GM12878 (cell line): ENCODE measurements around the gene SHB. TPM values are rescaled to one million over a fixed set of nuclear protein-coding genes. Genes with fewer than 3 reads are reported as not detected.

Experiments used
- BCL3 ChIP-seq: IDR thresholded peaks from 2 replicates; pipeline ENCODE4 v1.6.1; 2011; ENCODE audit warnings: borderline replicate concordance, low read depth, mild to moderate bottlenecking, moderate library complexity, low read length; ENCODE audit not compliant: insufficient read depth, poor library complexity, severe bottlenecking
- BHLHE40 ChIP-seq, 2 experiments: fragments of 450-650 bp in 1 of 2; IDR thresholded peaks; 2 replicates each; pipeline ENCODE4 v1.6.1; 2011 to 2017; ENCODE audit warnings: low read depth in 2 of 2, borderline replicate concordance in 1 of 2, improper control_type of control experiment in 1 of 2, low read length in 1 of 2, mild to moderate bottlenecking in 1 of 2
- CEBPZ ChIP-seq: fragments of 150-350 bp; IDR thresholded peaks from 2 replicates; pipeline ENCODE4 v1.6.1; 2016; ENCODE audit warnings: low read depth, low read length
- CTCF ChIP-seq, 3 experiments: IDR thresholded peaks in 2 of 3; conservative IDR thresholded peaks in 1 of 3; 2 replicates each; pipeline ENCODE4 v1.5.1; 2011; ENCODE audit warnings: low read depth in 3 of 3, low read length in 3 of 3, mild to moderate bottlenecking in 3 of 3, control low read depth in 2 of 3, moderate library complexity in 2 of 3, inconsistent platforms in 1 of 3, mixed read lengths in 1 of 3; ENCODE audit not compliant: control insufficient read depth in 2 of 3, insufficient read depth in 1 of 3; ENCODE audit errors: extremely low read depth in 1 of 3
- EZH2 ChIP-seq: IDR thresholded peaks from 2 replicates; pipeline ENCODE4 v1.6.1; 2012; ENCODE audit warnings: low read depth, mild to moderate bottlenecking, control low read depth, inconsistent platforms, low read length, borderline replicate concordance; ENCODE audit not compliant: control insufficient read depth
- HCFC1 ChIP-seq: fragments of 150-350 bp; IDR thresholded peaks from 2 replicates; pipeline ENCODE4 v1.6.1; 2014; ENCODE audit warnings: low read length
- HDGF ChIP-seq: fragments of 450-650 bp; IDR thresholded peaks from 2 replicates; pipeline ENCODE4 v1.6.1; 2016; ENCODE audit warnings: antibody characterized with exemption
- IRF3 ChIP-seq: fragments of 450-650 bp; IDR thresholded peaks from 2 replicates; pipeline ENCODE4 v1.6.1; 2014; ENCODE audit warnings: mild to moderate bottlenecking
- MLLT1 ChIP-seq: fragments of 450-650 bp; IDR thresholded peaks from 2 replicates; pipeline ENCODE4 v1.6.1; 2016; ENCODE audit warnings: mild to moderate bottlenecking
- MTA2 ChIP-seq: fragments of 450-650 bp; IDR thresholded peaks from 2 replicates; pipeline ENCODE4 v1.6.1; 2016; ENCODE audit warnings: low read depth, mild to moderate bottlenecking, moderate library complexity
- NR2F1 ChIP-seq: fragments of 450-650 bp; conservative IDR thresholded peaks from 2 replicates; pipeline ENCODE4 v1.6.1; 2017; ENCODE audit warnings: mild to moderate bottlenecking
- POLR2AphosphoS2 ChIP-seq: IDR thresholded peaks from 2 replicates; pipeline ENCODE4 v1.6.1; 2011; ENCODE audit warnings: low read depth, mild to moderate bottlenecking, low read length, improper control_type of control experiment, moderate library complexity
- ZSCAN29 ChIP-seq: fragments of 450-650 bp; IDR thresholded peaks from 2 replicates; pipeline ENCODE4 v1.6.1; 2017; ENCODE audit warnings: mild to moderate bottlenecking, moderate library complexity
- polyA plus RNA-seq, 11 experiments: library from polyadenylated mRNA; depleted of rRNA in 4 of 11; unstranded in 6 of 11; stranded (reverse) in 5 of 11; fragments of >200 nt; fragmentation: Nextera tagmentation in 4 of 11; fragmentation: Illumina TruSeq in 1 of 11; extraction: Ambion mirVana in 4 of 11; extraction: Trizol in 1 of 11; gene quantifications; 1 replicate in 1 of 11; 2 replicates in 10 of 11; pipeline versions ENCODE4 v1.2.1 to v1.2.3, GENCODE V29; 2011 to 2016; ENCODE audit warnings: inconsistent platforms in 2 of 11, missing spikeins in 2 of 11, low read depth in 1 of 11
- total RNA-seq, 4 experiments: library from RNA; depleted of rRNA in 3 of 4; stranded (reverse); fragments of >200 nt in 3 of 4; fragmentation: Illumina TruSeq in 1 of 4; extraction: Trizol in 1 of 4; gene quantifications; 2 replicates each; pipeline versions ENCODE4 v1.2.1 to v1.2.3, GENCODE V29; 2013 to 2021

Gene SHB
- total and polyA plus RNA-seq, 10 of the 15 experiments (the other 5 are each of a cell fraction or from before 2014, with no cell fraction given), result 0.29 to 6.2 (median 1.3) TPM

GRCh38 chr9:37967761-37968080 lies 101.3 kb downstream of the SHB start (continued):
- TF ChIP-seq BHLHE40 (IDR thresholded peaks at IDR 0.05; ENCODE audit: borderline replicate concordance in 1 of 2, low read depth in 2 of 2, low read length in 1 of 2), result no peak
- TF ChIP-seq IRF3, result no peak
- no peak for TF ChIP-seq NR2F1
- no peak for TF ChIP-seq CEBPZ
- no peak for TF ChIP-seq HDGF
- TF ChIP-seq CTCF (IDR thresholded peaks at IDR 0.05 in 2 of 3, conservative IDR thresholded peaks at IDR 0.05 in 1 of 3; ENCODE audit: control insufficient read depth in 2 of 3, extremely low read depth in 1 of 3, insufficient read depth in 1 of 3, low read depth in 3 of 3, low read length in 3 of 3), result no peak
- no peak for TF ChIP-seq POLR2AphosphoS2
- no peak for TF ChIP-seq ZSCAN29
- TF ChIP-seq BCL3, result no peak
- no peak for TF ChIP-seq MTA2
- TF ChIP-seq EZH2, result no peak
- no peak for TF ChIP-seq MLLT1
- no peak for TF ChIP-seq HCFC1
